DOHH2 (cell line): ENCODE data around the gene PTPRT.

Experiments used
- CTCF ChIP-seq: fragments of 200-600 bp; sonication (generic); IDR thresholded peaks from one replicate; pipeline ENCODE4 v1.5.1; 2014; ENCODE audit warnings: antibody characterized with exemption, mild to moderate bottlenecking, low read depth, low read length; ENCODE audit not compliant: poor library complexity, severe bottlenecking
- EZH2phosphoT487 ChIP-seq: fragments of 200-600 bp; sonication (generic); IDR thresholded peaks from 2 replicates; pipeline ENCODE4 v1.6.1; 2017; ENCODE audit warnings: borderline replicate concordance, mild to moderate bottlenecking, antibody characterized with exemption, low read length, moderate library complexity, mixed read lengths

DNA sequence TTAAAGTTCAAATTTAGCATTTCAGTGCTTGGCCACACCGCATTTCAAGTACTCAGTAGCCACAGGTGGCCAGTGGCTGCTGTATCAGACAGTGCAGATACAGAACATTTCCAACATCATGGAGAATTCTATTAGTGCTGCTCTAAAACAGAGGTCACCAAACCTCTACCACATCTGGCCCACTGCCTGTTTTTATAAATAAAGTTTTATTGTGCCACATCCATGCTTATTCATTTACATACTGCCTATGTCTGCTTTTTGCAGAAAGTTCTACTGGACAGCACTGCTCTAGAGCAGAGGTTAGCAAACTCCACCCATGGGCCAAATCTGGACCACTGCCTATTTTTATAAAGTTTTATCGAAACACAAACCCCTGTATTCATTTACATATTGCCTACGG is 3.7 kb upstream of the PTPRT start:
- TF ChIP-seq CTCF = no peak
- no peak for TF ChIP-seq EZH2phosphoT487
